BLaER1 treated with 17β-estradiol and CSF1 and Interleukin-3, amounts not matched to agents 10 nM and 100 nM (cell line): ENCODE data around the gene HERPUD1.

ENCODE experiments used
- H3K27ac ChIP-seq, 11 experiments: shearing (Covaris generic); formaldehyde crosslinking; 2 replicates each; pipeline ENCODE4 v1.8.1; 2022
- H3K27me3 ChIP-seq, 11 experiments: shearing (Covaris generic); formaldehyde crosslinking; 2 replicates each; pipeline ENCODE4 v1.8.1; 2022
- H3K36me3 ChIP-seq, 11 experiments: shearing (Covaris generic); formaldehyde crosslinking; 2 replicates each; pipeline ENCODE4 v1.8.1; 2022
- H3K4me1 ChIP-seq, 10 experiments: shearing (Covaris generic); formaldehyde crosslinking; 2 replicates each; pipeline ENCODE4 v1.8.1; 2022
- H3K4me2 ChIP-seq, 11 experiments: shearing (Covaris generic); formaldehyde crosslinking; 2 replicates each; pipeline ENCODE4 v1.8.1; 2022
- H3K4me3 ChIP-seq, 10 experiments: shearing (Covaris generic); formaldehyde crosslinking; 2 replicates each; pipeline ENCODE4 v1.8.1; 2022
- H3K9ac ChIP-seq, 11 experiments: shearing (Covaris generic); formaldehyde crosslinking; 2 replicates each; pipeline ENCODE4 v1.8.1; 2022
- H3K9me3 ChIP-seq, 11 experiments: shearing (Covaris generic); formaldehyde crosslinking; replicated peaks in 1 of 11; 2 replicates each; pipeline ENCODE4 v1.8.1; 2022
- H4K20me1 ChIP-seq, 11 experiments: shearing (Covaris generic); formaldehyde crosslinking; 2 replicates each; pipeline ENCODE4 v1.8.1; 2022
- Cebpa-rat ChIP-seq, 11 experiments: shearing (Covaris generic); IDR thresholded peaks; 2 replicates each; pipeline ENCODE4 v1.8.1; 2022

The HERPUD1 gene

GRCh38 chr16:56946767-56947603 lies 15.0 kb downstream of the HERPUD1 start:
- peaks cover 25 to 99% (median 90%) of the 10 kb centered on the region in 10 experiments for H3K4me1 ChIP-seq
- H3K4me2 ChIP-seq: peak overlapping the region in 5 of 11 experiments; percentile 18 to 86 (median 31); a peak in 9 of 22 replicates
- H3K9me3 ChIP-seq: no peaks in the 10 kb centered on the region
- peaks cover 36 to 58% (median 50%) of the 10 kb centered on the region in 11 experiments for H3K36me3 ChIP-seq
- no peak for TF ChIP-seq Cebpa-rat (IDR thresholded peaks at IDR 0.05)
- H3K9ac ChIP-seq: no peak overlapping the region
- H3K27me3 ChIP-seq: no peaks in the 10 kb centered on the region
- no peak overlapping the region for H3K4me3 ChIP-seq
- 0 out of 22 replicates have a peak overlapping the region, but pooled peaks of 1 of the 11 experiments have one; percentile 21 for H3K27ac ChIP-seq
- peaks cover 0 to 81% (median 30%) of the 10 kb centered on the region in 11 experiments; a peak in 14 of 22 replicates for H4K20me1 ChIP-seq

GRCh38 chr16:56947604-56947995 lies 15.7 kb downstream of the HERPUD1 start:
- H3K4me1 ChIP-seq: peaks cover 29 to 99% (median 90%) of the 10 kb centered on the region in 10 experiments
- H3K27me3 ChIP-seq: no peaks in the 10 kb centered on the region
- H3K9ac ChIP-seq: no peak overlapping the region
- TF ChIP-seq Cebpa-rat (IDR thresholded peaks at IDR 0.05): no peak
- 0 out of 22 replicates have a peak overlapping the region, but pooled peaks of 1 of the 11 experiments have one; percentile 21 for H3K27ac ChIP-seq
- H4K20me1 ChIP-seq: peaks cover 0 to 74% (median 24%) of the 10 kb centered on the region in 11 experiments; a peak in 13 of 22 replicates
- H3K4me3 ChIP-seq: no peak overlapping the region
- peaks cover 30 to 52% (median 44%) of the 10 kb centered on the region in 11 experiments for H3K36me3 ChIP-seq
- no peaks in the 10 kb centered on the region for H3K9me3 ChIP-seq
- peak overlapping the region in 6 of 11 experiments; percentile 18 to 86 (median 56); a peak in 7 of 22 replicates for H3K4me2 ChIP-seq

GRCh38 chr16:56948234-56948633 lies 16.3 kb downstream of the HERPUD1 start:
- Histone ChIP-seq H3K36me3 (peaks cover 24 to 46% (median 38%) of the 10 kb centered on the region in 11 experiments), H3K9me3 (no peaks in the 10 kb centered on the region), H3K4me2 (peak overlapping the region in 8 of 11 experiments; percentile 77 to 87 (median 84); a peak in 13 of 22 replicates), H3K4me1 (peaks cover 29 to 99% (median 90%) of the 10 kb centered on the region in 10 experiments), H3K4me3 (no peak overlapping the region), H3K27me3 (no peaks in the 10 kb centered on the region), H3K27ac (peak overlapping the region in 5 of 11 experiments; percentile 16 to 81 (median 41); a peak in 5 of 22 replicates), H4K20me1 (peaks cover 0 to 68% (median 18%) of the 10 kb centered on the region in 11 experiments; a peak in 13 of 22 replicates), H3K9ac (0 out of 22 replicates have a peak overlapping the region, but pooled peaks of 1 of the 11 experiments have one; percentile 2)
- TF ChIP-seq Cebpa-rat (IDR thresholded peaks at IDR 0.05): no peak

- peaks cover 29 to 85% (median 81%) of the 10 kb centered on the region in 10 experiments for H3K4me1 ChIP-seq
- no peaks in the 10 kb centered on the region for H3K27me3 ChIP-seq
- H4K20me1 ChIP-seq: peaks cover 0 to 51% (median 2%) of the 10 kb centered on the region in 11 experiments; a peak in 7 of 22 replicates
- 0 out of 22 replicates have a peak, but pooled peaks cover 0 to 2% (median 0%) of the 10 kb centered on the region in 11 experiments for H3K9me3 ChIP-seq
- peak overlapping the region in 9 of 11 experiments; percentile 51 to 83 (median 72); a peak in 16 of 22 replicates for H3K27ac ChIP-seq
- TF ChIP-seq Cebpa-rat (IDR thresholded peaks at IDR 0.05): no peak
- H3K36me3 ChIP-seq: peaks cover 5 to 28% (median 20%) of the 10 kb centered on the region in 11 experiments; a peak in 21 of 22 replicates
- no peak overlapping the region for H3K4me3 ChIP-seq
- H3K9ac ChIP-seq: peak overlapping the region in 8 of 11 experiments; percentile 26 to 68 (median 60); a peak in 14 of 22 replicates
- peak overlapping the region; percentile 67 to 92 (median 84); a peak in 21 of 22 replicates for H3K4me2 ChIP-seq
These were observed 18.1 kb downstream of the HERPUD1 start for GRCh38 chr16:56950051-56950450.

- Histone ChIP-seq H3K4me2 (peak overlapping the region; percentile 67 to 92 (median 84)), H3K4me3 (peak overlapping the region in 2 of 10 experiments; percentile 2 to 21; a peak in 5 of 20 replicates), H3K27me3 (no peaks in the 10 kb centered on the region), H3K9me3 (0 out of 22 replicates have a peak, but pooled peaks cover 0 to 6% (median 0%) of the 10 kb centered on the region in 11 experiments), H3K36me3 (peaks cover 1 to 24% (median 16%) of the 10 kb centered on the region in 11 experiments; a peak in 21 of 22 replicates), H3K27ac (peak overlapping the region in 9 of 11 experiments; percentile 51 to 83 (median 72); a peak in 17 of 22 replicates), H4K20me1 (peaks cover 0 to 47% (median 0%) of the 10 kb centered on the region in 11 experiments; a peak in 6 of 22 replicates), H3K9ac (peak overlapping the region in 8 of 11 experiments; percentile 26 to 68 (median 62); a peak in 15 of 22 replicates), H3K4me1 (peaks cover 29 to 81% (median 78%) of the 10 kb centered on the region in 10 experiments)
- no peak for TF ChIP-seq Cebpa-rat (IDR thresholded peaks at IDR 0.05)
These were observed 18.5 kb downstream of the HERPUD1 start for GRCh38 chr16:56950455-56950854.

- Histone ChIP-seq H3K27me3 (no peaks in the 10 kb centered on the region), H3K4me1 (peaks cover 29 to 77% (median 73%) of the 10 kb centered on the region in 10 experiments), H3K9me3 (peaks cover 0 to 8% (median 0%) of the 10 kb centered on the region in 11 experiments; a peak in 1 of 22 replicates), H3K36me3 (peaks cover 0 to 18% (median 11%) of the 10 kb centered on the region in 11 experiments; a peak in 17 of 22 replicates), H3K4me2 (peak overlapping the region; percentile 67 to 92 (median 84)), H4K20me1 (peaks cover 0 to 44% (median 0%) of the 10 kb centered on the region in 11 experiments; a peak in 6 of 22 replicates), H3K9ac (peak overlapping the region in 10 of 11 experiments; percentile 26 to 68 (median 59); a peak in 17 of 22 replicates), H3K4me3 (peak overlapping the region in 3 of 10 experiments; percentile 2 to 21 (median 11); a peak in 6 of 20 replicates), H3K27ac (peak overlapping the region; percentile 41 to 83 (median 72); a peak in 20 of 22 replicates)
- TF ChIP-seq Cebpa-rat (IDR thresholded peaks at IDR 0.05): no peak
These were observed 19.2 kb downstream of the HERPUD1 start for GRCh38 chr16:56950881-56951771.

GRCh38 chr16:56953006-56953405 lies 21.1 kb downstream of the HERPUD1 start:
- Histone ChIP-seq H3K4me1 (peaks cover 29 to 58% (median 55%) of the 10 kb centered on the region in 10 experiments), H4K20me1 (peaks cover 0 to 25% (median 0%) of the 10 kb centered on the region in 11 experiments; a peak in 4 of 22 replicates), H3K27ac (peak overlapping the region in 8 of 11 experiments; percentile 1 to 83 (median 68); a peak in 12 of 22 replicates), H3K9ac (peak overlapping the region in 3 of 11 experiments; percentile 11 to 31 (median 30); a peak in 4 of 22 replicates), H3K27me3 (no peaks in the 10 kb centered on the region), H3K36me3 (no peaks in the 10 kb centered on the region), H3K9me3 (peaks cover 0 to 8% (median 0%) of the 10 kb centered on the region in 11 experiments; a peak in 1 of 22 replicates), H3K4me2 (peak overlapping the region in 8 of 11 experiments; percentile 77 to 87 (median 84); a peak in 16 of 22 replicates), H3K4me3 (no peak overlapping the region)
- no peak for TF ChIP-seq Cebpa-rat (IDR thresholded peaks at IDR 0.05)
